ENCODE data around the gene PRSS38.

Gene PRSS38

GRCh38 chr1:227793948-227794816 lies 21.3 kb upstream of the PRSS38 start:
- DNase-seq = peak; percentile 28

GRCh38 chr1:227794817-227795192 lies 20.7 kb upstream of the PRSS38 start:
- DNase-seq = no peak

GRCh38 chr1:227795732-227796131 lies 19.7 kb upstream of the PRSS38 start:
- no peak for DNase-seq

- no peak for DNase-seq
Measured at GRCh38 chr1:227796359-227796915, 19.0 kb upstream of the PRSS38 start.

GRCh38 chr1:227797144-227797543 lies 18.3 kb upstream of the PRSS38 start:
- DNase-seq = no peak

DNA sequence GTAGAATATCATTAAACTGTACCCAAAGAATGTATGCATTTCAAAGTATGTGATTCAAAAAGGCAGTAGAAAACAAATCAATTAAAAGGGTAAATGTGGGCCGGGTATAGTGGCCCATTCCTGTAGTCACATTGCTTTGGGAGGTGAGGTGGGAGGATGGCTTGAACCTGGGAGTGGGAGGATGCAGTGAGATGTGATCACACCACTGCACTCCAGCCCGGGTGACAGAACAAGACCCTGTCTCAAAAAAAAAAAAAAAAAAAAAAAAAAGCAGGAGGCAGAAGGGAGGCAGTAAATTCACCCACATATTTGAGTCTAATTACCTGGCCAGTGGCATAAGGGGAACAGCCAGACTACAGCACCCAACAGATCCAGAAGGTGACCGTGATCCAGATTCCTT lies 17.9 kb upstream of the PRSS38 start:
- DNase-seq = no peak

DNA sequence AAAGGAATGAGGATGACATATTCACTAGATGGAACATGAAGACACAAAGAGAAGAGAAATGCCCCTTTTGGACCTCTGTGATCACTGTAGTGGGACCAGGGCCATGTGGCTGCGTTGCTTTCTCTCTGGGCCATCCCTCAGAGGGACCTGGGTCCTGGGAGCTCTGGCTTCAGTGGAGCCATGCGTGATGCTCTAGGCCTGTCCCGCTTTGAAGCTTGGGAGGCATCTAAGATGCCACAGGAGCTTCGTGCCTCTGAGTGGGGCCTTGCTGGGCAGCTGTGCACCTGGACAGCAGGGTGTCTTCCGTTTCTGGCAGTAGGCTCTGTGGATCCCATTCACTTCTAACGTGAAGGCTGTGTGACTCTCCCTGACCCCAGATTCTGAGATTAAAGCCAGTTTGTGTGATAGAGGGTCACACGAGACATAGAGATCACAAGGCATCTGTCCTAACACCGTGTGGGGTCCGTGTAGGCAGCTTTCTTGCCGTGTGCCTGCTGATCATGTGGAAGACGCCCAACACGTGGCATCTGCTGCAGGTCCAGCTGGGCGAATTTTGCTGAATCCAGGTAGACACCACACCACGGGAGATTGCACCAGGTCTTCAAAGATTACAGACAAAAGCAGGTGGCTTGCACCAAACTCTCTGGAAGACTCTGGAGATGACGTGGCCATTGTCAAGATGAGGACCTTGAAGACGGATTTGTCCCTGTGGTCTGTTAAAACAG lies 17.2 kb upstream of the PRSS38 start:
- no peak for DNase-seq

GRCh38 chr1:227799756-227800155 lies 15.7 kb upstream of the PRSS38 start:
- DNase-seq = no peak

DNA sequence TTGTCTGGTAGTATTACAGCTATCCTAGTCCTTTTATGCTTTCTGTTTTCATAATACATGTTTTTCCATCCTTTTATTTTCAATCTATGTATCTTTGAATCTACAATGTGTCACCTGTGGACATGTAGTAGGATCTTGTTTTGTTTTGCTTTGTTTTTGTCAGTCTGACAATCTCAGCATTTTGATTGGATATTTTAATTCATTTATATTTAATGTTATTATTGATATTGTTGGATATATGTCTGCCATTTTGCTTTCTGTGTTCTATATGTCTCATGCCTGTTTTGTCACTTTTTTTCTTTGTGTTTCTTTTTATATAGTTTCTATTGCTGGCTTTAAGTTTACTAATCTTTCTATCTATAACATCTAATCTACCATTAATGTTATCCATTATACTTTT lies 11.5 kb upstream of the PRSS38 start:
- no peak for DNase-seq

DNA sequence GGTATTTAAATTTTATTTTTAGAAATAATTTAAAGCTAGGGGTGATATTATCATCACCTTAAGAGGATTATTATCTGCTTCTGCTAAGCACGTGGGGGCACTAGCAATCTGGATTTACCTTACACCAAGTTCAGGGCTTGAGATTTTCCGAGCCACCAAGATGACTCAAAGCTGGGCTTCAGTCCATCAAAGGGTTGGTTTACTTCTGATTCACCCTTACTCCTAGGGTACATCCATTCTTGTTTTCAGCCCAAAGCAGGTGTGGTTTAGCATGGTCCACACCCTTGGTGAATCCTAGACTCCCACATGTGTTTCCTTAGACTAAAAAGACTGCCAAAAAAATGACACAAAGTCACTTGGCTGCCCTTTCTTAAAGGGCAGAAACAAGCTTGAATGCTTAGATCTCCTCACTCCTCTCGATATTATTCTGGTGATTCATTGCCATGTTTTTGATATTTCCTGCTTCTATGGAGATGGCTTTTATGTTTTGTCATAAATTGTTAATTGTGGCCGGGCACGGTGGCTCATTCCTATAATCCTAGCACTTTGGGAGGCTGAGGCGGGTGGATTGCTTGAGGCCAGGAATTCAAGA lies 9.8 kb upstream of the PRSS38 start:
- DNase-seq = no peak

DNA sequence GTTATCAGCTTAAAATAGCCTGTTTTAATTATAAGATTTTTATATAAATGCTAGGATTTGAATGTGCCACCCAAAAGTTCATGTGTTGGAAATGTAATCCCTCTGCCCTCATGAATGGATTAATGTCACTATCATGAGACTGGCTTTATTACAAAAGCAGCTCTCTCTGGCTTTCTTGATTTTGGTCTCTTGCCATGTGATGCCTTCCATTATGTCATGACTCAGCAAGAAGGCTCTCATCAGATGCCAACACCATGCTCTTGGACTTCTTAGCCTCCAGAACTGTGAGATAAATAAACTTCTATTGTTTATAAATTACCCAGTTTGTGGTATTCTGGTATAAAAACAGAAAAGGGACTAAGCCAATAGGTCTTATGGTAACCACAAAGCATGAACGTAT lies 6.9 kb upstream of the PRSS38 start:
- DNase-seq = no peak

DNA sequence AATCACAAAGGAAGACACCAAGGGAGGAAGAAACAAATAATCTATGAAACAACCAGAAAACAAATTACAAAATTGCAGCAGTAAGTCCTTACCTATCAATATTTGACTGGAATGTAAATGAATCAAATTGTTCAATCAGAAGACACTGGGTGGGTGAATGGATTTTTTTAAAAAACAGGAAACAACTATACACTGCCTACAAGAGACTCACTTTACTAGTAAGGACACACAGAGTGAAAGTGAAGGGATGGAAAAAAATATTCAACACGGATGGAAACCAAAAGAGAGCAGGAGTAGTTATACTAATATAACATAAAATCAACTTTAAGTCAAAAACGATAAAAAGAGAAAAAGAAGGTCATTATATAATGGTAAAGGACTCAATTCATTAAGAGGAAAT lies 6.4 kb upstream of the PRSS38 start:
- no peak for DNase-seq

DNA sequence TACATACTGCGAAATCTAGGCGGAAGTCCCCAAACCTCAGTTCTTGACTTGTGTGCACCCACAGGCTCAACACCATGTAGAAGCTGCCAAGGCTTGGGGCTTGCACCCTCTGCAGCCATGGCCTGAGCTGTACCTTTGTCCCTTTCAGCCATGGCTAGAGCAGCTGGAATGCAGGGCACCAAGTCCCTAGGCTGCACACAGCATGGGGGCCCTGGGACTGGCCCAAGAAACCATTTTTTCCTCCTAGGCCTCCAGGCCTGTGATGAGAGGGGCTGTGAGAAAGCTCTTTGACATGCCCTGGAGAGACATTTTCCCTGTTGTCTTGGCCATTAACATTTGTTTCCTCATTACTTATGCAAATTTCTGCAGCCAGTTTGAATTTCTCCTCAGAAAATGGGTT lies 1.5 kb upstream of the PRSS38 start:
- no peak for DNase-seq

GRCh38 chr1:227816750-227817446 lies 1.4 kb downstream of the PRSS38 start:
- no peak for DNase-seq

- DNase-seq = no peak
Measured at GRCh38 chr1:227823537-227823936, 8.1 kb downstream of the PRSS38 start.

GRCh38 chr1:227824204-227824603 lies 8.7 kb downstream of the PRSS38 start:
- DNase-seq = no peak

DNA sequence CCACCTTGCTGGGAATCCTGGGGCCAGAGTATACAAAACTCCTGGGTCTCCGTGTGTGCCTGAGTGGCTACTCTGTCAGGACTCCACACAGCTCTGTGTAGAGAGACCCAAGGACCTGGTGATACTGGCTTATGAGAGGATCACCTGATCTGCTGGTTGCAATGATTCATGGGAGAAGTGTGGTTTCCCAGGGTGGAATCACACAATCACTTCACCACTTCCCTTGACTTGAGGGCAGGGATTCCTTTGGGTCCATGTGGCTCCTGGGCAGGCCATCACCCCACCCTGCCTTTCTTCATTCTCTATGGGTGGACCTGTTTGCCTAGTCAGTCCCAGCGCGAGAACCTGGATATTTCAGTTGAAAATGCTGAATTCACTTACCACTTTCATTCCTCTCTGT lies 13.3 kb downstream of the PRSS38 start:
- no peak for DNase-seq

- DNase-seq = no peak
Measured at GRCh38 chr1:227838181-227838580, 22.7 kb downstream of the PRSS38 start.

DNA sequence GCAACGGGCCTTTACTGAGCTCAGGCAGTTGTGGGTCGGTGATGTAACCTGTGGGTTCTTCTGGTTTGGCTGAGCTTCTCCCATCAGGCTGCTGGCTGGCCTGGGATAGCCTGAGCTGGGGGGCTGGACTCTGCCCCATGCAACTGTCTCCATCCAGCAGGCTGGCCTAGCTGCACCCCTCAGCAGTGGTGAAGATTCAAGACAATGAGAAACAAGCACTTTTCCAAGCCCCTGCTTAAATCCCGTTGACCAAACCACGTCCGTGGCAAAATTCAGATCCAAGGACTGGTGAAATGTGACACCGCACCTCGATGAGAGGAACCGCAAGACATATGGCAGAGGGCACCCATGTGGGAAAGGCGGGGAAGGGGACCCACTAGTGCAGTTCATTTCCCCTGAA lies 25.6 kb downstream of the PRSS38 start:
- no peak for DNase-seq

DNA sequence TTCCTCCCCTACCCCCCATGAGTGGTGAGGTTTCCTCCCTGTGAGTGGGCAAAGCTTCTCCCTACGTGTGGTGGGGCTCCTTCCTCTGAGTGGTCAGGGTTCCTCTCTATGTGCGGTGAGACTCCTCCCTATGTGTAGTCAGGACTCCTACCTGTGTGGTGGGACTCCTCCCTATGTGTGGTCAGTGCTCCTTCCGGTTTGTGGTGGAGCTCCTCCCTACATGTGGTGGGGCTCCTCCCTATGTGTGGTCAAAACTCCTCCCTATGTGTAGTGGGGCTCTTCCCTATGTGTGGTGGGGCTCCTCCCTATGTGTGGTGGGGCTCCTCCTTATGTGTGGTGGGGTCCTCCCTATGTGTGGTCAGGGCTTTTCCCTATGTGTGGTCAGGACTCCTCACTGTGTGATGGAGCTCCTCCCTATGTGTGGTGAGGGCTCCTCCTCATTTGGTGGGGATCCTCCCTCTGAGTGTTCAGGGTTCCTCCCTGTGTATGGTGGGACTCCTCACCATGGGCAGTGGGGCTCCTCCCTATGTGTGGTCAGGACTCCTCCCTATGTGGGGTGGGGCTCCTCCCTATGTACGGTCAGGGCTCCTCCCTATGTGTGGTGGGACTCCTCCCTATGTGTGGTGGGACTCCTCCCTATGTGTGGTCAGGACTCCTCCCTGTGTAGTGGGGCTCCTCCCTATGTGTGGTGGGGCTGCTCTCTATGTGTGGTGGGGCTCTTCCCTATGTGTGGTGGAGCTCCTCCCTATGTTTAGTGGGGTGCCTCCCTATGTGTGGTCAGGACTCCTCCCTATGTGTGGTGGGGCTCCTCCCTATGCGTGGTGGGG lies 29.1 kb downstream of the PRSS38 start:
- DNase-seq = no peak

DNA sequence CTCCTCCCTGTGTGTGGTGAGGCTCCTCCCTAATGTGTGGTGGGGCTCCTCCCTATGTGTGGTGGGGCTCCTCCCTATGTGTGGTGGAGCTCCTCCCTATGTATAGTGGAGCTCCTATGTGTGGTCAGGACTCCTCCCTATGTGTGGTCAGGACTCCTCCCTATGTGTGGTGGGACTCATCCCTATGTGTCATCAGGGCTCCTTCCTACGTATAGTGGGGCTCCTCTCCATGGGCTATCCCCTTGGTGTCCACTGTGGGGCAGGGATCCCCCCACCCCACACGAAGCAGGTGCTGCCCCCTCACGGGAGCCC lies 29.6 kb downstream of the PRSS38 start:
- no peak for DNase-seq

DNA sequence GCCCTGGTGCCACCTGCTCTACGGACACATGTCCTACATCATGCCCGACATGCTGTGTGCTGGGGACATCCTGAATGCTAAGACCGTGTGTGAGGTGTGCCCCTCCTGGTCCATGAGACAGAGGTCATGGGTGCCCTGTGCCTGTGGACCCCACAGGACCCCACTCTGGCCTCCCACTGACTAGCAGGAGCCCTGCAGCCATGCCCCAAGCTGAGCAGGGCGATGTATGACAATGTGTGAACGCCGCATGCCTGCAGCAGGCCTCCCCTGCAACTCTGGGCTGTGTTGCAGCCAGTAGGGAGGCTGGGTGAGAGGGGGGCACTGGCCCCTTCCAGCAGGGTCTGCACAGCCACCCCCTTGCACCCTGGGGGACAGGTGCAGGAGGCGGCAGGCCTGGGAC lies 30.0 kb downstream of the PRSS38 start:
- DNase-seq = no peak

All from NCI-H1694 (cell line).